ENCODE data around the gene PPDPF.

The PPDPF gene

DNA sequence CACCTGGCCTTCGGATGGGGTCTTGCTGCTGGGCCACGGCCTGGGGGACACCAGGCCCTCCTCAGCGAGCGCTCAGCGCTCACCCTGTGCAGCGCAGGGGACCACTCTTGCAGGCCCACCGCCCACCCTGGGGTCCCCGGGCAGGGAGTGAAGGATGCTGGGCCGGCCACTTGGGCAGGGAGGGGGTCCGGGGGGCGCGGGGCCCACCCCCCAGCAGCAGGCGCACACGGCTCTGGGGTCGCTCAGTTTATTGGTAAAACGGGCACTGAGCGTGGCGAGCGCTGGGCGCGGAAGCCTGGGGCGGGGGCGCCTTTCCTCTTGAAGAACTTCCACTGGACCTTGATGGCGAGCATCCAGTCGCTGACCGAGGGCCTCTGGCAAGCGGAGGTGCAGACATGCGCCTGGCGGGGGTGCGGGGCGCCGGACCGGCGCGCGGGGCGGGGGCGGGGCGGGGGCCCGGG, 32.8 kb upstream of the PPDPF start:
- no peak for DNase-seq

- no peak for DNase-seq
Measured at GRCh38 chr20:63488315-63489251, 32.0 kb upstream of the PPDPF start.

DNA sequence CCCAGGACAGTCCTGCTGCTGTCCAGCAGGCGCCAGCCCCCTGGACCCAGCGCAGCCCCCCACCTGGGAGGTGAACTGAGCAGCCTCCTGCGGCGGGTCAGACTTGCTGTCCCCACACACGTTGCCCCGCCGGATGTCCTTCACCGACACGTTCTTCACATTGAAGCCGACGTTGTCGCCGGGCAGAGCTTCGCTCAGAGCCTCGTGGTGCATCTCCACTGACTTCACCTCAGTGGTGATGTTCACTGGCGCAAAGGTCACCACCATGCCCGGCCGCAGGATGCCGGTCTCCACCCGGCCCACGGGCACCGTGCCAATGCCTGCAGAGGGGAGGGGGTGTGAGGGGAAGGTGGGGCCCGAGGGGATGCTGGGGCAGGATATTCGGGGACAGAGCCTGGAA, 30.1 kb upstream of the PPDPF start:
- no peak for DNase-seq

GRCh38 chr20:63491078-63491477, 29.5 kb upstream of the PPDPF start:
- no peak for DNase-seq

DNA sequence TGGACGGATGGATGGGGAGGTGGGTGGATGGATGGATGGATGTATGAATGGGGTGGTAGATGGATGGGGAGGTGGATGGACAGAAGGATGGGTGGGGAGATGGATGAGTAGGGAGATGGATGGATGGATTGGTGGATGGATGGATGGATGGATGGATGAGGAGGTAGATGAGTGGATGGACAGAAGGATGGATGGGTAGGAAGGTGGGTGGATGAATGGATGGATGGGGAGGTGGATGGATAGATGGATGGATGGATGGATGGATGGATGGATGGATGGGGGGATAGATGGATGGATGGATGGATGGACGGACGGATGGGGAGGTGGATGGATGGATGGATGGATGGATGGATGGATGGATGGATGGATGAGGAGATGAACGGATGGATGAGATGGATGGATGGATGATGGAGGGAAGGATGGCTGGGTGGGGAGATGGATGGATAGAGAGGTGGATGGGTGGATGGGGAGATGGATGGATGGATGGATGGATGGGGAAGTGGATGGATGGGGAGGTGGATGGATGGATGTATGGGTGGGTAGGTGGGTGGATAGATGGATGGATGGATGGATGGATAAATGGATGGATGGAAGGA, 28.8 kb upstream of the PPDPF start:
- no peak for DNase-seq

GRCh38 chr20:63492518-63492917, 28.0 kb upstream of the PPDPF start:
- DNase-seq = no peak

- no peak for DNase-seq
Measured at GRCh38 chr20:63492982-63493381, 27.6 kb upstream of the PPDPF start.

DNA sequence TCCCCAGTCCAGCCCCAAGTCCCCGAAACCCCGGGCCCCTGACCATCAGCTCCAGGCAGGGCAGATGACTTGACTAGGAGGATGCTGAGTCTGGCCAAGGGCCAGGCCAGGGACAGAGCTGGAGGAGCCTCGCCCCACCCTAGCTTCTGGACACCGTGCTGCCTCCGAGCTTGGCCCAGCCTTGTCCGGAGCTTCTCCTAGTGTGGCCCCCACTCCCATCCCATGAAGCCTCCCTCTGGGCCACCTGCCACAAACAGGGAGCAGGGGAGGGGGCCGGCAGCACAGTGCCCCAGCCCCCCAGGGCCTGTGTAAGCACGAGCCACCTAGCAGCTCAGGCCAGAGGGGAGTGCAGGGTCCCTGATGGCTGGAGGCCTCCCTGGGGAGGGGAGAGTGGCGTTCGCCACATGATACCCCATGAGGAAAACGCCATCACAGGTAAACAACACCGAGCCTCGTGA, 27.0 kb upstream of the PPDPF start:
- no peak for DNase-seq

DNA sequence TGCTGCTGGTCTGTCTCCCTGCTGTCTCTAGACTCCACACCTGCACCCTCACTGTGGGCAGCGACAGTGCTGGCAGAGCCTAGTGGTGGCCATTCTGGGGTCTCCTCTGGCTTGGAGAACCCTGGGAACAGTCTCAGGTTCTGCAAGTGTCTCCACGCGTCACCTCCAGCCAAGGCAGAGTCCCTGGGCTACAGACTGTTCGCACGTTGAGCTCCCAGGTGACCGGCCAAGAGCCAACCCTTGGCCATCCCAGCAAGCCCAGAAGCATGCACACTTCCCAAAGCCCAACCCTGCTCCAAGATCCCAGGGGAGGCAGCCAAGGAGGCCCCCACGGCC, 26.5 kb upstream of the PPDPF start:
- no peak for DNase-seq

DNA sequence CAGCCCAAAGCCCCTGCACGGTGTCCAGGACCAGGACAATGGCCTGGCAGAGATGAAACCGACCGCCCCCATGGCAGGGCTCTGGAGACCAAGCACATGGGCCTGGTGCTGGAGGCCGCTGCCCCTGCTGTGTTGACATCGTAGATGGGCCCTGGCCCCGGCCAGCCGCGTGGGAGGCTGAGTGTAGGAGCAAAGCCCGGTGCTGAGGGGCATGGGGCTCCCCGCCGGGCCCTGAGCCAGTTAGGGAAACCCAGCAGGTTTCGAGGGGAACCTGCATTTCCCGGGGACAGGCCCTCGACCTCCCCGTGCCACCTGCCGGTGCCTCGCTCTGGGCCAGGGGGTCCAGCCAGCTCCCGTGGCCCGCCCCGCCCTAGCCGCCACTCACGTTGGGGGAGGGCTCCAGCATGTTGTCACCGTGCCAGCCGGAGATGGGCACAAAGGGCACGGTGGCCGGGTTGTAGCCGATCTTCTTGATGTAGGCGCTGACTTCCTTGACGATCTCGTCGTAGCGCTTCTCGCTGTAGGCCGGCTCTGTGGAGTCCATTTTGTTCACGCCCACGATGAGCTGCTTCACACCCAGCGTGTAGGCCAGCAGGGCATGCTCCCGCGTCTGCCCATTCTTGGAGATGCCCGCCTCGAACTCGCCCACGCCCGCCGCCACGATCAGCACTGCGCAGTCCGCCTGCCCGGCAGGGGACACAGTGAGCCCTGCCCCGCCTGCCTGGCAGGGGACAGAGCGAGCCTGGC, 26.0 kb upstream of the PPDPF start:
- DNase-seq = no peak

- no peak for DNase-seq
Measured at GRCh38 chr20:63495167-63495720, 25.3 kb upstream of the PPDPF start.

- DNase-seq = peak; percentile 40 to 75 (median 64)
Measured at GRCh38 chr20:63495741-63496595, 24.6 kb upstream of the PPDPF start.

GRCh38 chr20:63496596-63497120, 23.9 kb upstream of the PPDPF start:
- DNase-seq = no peak

GRCh38 chr20:63497138-63497945, 23.2 kb upstream of the PPDPF start:
- no peak for DNase-seq

DNA sequence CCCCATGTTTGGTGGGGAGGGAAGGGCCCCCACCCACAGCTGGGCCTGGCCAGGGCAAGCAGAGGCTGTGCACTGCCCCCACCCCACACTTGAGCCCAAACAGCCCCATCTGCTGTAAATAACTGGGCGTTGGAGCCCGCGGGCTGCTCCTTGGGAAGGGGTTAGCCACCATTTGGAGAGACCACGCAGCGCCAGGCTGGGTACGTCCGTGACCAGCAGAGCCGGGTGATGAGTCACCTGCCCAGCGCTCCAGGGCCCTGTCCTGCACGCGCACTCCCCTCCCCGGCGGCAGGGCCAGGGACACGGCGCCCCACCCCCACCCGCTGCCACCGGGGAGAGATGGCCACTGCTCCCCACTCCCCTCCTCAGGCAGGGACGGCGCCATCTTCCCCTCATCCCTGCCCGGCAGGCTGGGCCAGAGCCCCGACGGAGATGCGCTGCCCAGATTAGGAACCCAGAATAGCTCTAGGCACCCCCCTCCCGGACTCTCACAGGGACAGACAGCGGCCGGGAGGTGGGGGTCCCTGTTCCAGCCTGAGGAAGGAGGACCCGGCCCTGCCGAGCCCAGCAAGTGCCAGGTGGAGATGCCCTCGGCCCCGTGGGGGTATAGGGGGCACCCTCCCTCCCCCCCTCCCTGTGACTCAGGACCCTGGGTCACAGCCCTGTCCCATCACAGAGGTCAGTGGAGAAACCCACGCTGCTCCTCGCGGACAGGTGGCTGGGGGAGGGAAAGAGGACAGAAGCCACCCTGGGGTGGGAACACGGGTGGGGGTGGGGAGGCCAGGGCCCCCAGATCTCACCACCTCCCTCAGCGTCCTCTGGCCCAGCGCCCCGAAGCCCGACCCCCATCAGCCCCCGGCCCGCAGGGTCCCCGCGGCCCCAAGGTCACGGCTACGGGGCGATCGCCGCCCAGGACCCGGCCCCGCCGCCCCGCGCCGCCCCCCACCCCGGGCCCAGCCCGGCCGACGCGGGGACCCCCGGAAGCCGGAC, 22.3 kb upstream of the PPDPF start:
- DNase-seq = no peak

GRCh38 chr20:63498960-63499337, 21.6 kb upstream of the PPDPF start, which contains the start of gene EEF1A2:
EEF1A2 (minus strand) TSS chr20:63499083; CDS start chr20:63497763, 1,320 bp downstream.
- peak; percentile 22 to 63 (median 43) for DNase-seq

GRCh38 chr20:63499338-63499969, 21.1 kb upstream of the PPDPF start:
- no peak for DNase-seq

GRCh38 chr20:63500151-63500901, 20.2 kb upstream of the PPDPF start:
- no peak for DNase-seq

All from T-helper 2 cell (primary cell).